Measurements from ENCODE around the gene UCHL5.

GRCh38 chr1:192993426-192994085 lies 65.6 kb downstream of the UCHL5 start:
- TF ChIP-seq CTCF (IDR thresholded peaks at IDR 0.05; ENCODE audit: insufficient read depth, low read length) = no peak
- TF ChIP-seq REST (IDR thresholded peaks at IDR 0.05; ENCODE audit: insufficient replicate concordance, low read depth) = no peak
- TF ChIP-seq SPI1 (IDR thresholded peaks at IDR 0.05; ENCODE audit: borderline replicate concordance, low read depth) = no peak
